ENCODE measurements around the gene UBA7. TPM values are rescaled to one million over a fixed set of nuclear protein-coding genes. Genes with fewer than 3 reads are reported as not detected.

The UBA7 gene
- total and polyA plus RNA-seq, 2 of the 13 experiments (the other 11 are each of a cell fraction or from before 2014, with no cell fraction given) = 9.5 to 16.5 TPM

DNA sequence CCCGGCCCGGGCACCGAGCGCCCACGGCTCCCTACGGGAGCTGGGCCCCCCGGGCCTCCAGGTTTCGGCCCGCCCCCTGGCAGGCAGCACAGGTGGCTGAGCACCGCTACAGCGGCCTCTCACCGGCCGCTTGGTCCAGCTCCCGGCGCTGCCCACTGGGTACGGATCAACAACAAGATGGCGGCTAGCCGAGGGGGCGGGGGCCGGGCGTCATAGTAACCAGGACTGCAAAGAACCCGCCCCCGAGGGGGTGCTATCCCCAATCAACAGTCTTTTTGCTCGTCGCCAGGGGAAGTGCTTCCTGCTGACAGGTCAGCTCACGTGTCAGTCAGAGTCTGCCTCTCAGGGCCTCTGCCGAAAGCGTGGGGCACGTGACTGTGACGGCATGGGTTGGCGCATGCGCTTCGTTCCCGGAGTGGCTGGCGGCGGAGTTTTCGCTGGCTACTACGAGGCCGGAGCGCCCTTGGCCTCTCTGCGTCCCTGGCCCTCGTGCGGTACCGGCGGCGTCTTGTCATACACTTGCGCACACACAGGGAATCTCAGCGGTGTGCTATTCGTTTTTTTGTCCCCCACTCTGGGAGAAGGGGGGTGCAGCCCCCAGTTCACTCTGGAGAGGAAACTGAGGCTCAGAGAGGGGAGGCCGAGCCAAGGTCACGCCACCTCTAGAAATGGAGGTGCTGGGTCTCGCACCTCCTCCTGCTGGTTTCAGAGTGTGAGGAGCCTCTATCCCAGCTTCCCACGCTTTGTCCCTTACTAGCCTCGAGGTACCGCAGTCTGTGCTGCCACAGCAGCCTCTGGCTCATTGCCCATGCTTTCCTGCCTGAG lies 27.2 kb downstream of the UBA7 start, which contains the start of gene IP6K1 (continued):
- TF ChIP-seq PAWR (CRISPR knock-in tag; IDR thresholded peaks at IDR 0.05; ENCODE audit: borderline replicate concordance) = no peak
- TF ChIP-seq HDAC2 (CRISPR knock-in tag; IDR thresholded peaks at IDR 0.05) = no peak
- TF ChIP-seq PAF1 (CRISPR knock-in tag; IDR thresholded peaks at IDR 0.05) = no peak
- TF ChIP-seq MTA1 (CRISPR knock-in tag; IDR thresholded peaks at IDR 0.05; ENCODE audit: borderline replicate concordance) = 0 out of 2 replicates have a peak, but pooled peaks have one; percentile 45
- TF ChIP-seq POLR2G (IDR thresholded peaks at IDR 0.05; ENCODE audit: low read depth, low read length) = peak; percentile 95
- no peak for TF ChIP-seq GTF3A (CRISPR knock-in tag; conservative IDR thresholded peaks at IDR 0.05)
- TF ChIP-seq, protein P1, sequence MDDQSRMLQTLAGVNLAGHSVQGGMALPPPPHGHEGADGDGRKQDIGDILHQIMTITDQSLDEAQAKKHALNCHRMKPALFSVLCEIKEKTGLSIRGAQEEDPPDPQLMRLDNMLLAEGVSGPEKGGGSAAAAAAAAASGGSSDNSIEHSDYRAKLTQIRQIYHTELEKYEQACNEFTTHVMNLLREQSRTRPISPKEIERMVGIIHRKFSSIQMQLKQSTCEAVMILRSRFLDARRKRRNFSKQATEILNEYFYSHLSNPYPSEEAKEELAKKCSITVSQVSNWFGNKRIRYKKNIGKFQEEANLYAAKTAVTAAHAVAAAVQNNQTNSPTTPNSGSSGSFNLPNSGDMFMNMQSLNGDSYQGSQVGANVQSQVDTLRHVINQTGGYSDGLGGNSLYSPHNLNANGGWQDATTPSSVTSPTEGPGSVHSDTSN (CRISPR knock-in tag; IDR thresholded peaks at IDR 0.05; ENCODE audit: borderline replicate concordance) = peak; percentile 95; the same call in 1 of the 2 replicates
- no peak for TF ChIP-seq MLLT10 (CRISPR knock-in tag; IDR thresholded peaks at IDR 0.05)
- no peak for TF ChIP-seq MIXL1 (CRISPR knock-in tag; IDR thresholded peaks at IDR 0.05)
- TF ChIP-seq KLF11 (CRISPR knock-in tag; IDR thresholded peaks at IDR 0.05) = 0 out of 2 replicates have a peak, but pooled peaks have one; percentile 17
- TF ChIP-seq, protein P2, sequence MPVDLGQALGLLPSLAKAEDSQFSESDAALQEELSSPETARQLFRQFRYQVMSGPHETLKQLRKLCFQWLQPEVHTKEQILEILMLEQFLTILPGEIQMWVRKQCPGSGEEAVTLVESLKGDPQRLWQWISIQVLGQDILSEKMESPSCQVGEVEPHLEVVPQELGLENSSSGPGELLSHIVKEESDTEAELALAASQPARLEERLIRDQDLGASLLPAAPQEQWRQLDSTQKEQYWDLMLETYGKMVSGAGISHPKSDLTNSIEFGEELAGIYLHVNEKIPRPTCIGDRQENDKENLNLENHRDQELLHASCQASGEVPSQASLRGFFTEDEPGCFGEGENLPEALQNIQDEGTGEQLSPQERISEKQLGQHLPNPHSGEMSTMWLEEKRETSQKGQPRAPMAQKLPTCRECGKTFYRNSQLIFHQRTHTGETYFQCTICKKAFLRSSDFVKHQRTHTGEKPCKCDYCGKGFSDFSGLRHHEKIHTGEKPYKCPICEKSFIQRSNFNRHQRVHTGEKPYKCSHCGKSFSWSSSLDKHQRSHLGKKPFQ (CRISPR knock-in tag; IDR thresholded peaks at IDR 0.05; ENCODE audit: insufficient replicate concordance) = peak; percentile 19
- TF ChIP-seq ZNF143 (CRISPR knock-in tag; IDR thresholded peaks at IDR 0.05) = no peak
- peak; percentile 96 for TF ChIP-seq YY1 (IDR thresholded peaks at IDR 0.05; ENCODE audit: insufficient read depth, insufficient replicate concordance, low read depth, low read length)
- no peak for TF ChIP-seq ZNF703 (CRISPR knock-in tag; IDR thresholded peaks at IDR 0.05; ENCODE audit: borderline replicate concordance)
- TF ChIP-seq, protein P3, sequence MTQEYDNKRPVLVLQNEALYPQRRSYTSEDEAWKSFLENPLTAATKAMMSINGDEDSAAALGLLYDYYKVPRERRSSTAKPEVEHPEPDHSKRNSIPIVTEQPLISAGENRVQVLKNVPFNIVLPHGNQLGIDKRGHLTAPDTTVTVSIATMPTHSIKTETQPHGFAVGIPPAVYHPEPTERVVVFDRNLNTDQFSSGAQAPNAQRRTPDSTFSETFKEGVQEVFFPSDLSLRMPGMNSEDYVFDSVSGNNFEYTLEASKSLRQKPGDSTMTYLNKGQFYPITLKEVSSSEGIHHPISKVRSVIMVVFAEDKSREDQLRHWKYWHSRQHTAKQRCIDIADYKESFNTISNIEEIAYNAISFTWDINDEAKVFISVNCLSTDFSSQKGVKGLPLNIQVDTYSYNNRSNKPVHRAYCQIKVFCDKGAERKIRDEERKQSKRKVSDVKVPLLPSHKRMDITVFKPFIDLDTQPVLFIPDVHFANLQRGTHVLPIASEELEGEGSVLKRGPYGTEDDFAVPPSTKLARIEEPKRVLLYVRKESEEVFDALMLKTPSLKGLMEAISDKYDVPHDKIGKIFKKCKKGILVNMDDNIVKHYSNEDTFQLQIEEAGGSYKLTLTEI (CRISPR knock-in tag; conservative IDR thresholded peaks at IDR 0.05) = no peak
- TF ChIP-seq ZBTB7B (CRISPR knock-in tag; IDR thresholded peaks at IDR 0.05) = no peak
- no peak for TF ChIP-seq FIP1L1 (IDR thresholded peaks at IDR 0.05; ENCODE audit: borderline replicate concordance, insufficient read depth, low read depth, low read length)
- no peak for TF ChIP-seq NBN (conservative IDR thresholded peaks at IDR 0.05)
- 0 out of 2 replicates have a peak, but pooled peaks have one; percentile 30 for TF ChIP-seq MIER2 (CRISPR knock-in tag; IDR thresholded peaks at IDR 0.05)
- TF ChIP-seq, protein P4, sequence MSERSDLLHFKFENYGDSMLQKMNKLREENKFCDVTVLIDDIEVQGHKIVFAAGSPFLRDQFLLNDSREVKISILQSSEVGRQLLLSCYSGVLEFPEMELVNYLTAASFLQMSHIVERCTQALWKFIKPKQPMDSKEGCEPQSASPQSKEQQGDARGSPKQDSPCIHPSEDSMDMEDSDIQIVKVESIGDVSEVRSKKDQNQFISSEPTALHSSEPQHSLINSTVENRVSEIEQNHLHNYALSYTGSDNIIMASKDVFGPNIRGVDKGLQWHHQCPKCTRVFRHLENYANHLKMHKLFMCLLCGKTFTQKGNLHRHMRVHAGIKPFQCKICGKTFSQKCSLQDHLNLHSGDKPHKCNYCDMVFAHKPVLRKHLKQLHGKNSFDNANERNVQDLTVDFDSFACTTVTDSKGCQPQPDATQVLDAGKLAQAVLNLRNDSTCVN (CRISPR knock-in tag; IDR thresholded peaks at IDR 0.05; ENCODE audit: borderline replicate concordance) = 0 out of 2 replicates have a peak, but pooled peaks have one; percentile 30
- TF ChIP-seq ZKSCAN5 (CRISPR knock-in tag; IDR thresholded peaks at IDR 0.05) = no peak
- TF ChIP-seq ZNF570 (CRISPR knock-in tag; IDR thresholded peaks at IDR 0.05; ENCODE audit: borderline replicate concordance) = no peak
- TF ChIP-seq, protein P5, sequence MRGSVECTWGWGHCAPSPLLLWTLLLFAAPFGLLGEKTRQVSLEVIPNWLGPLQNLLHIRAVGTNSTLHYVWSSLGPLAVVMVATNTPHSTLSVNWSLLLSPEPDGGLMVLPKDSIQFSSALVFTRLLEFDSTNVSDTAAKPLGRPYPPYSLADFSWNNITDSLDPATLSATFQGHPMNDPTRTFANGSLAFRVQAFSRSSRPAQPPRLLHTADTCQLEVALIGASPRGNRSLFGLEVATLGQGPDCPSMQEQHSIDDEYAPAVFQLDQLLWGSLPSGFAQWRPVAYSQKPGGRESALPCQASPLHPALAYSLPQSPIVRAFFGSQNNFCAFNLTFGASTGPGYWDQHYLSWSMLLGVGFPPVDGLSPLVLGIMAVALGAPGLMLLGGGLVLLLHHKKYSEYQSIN (CRISPR knock-in tag; IDR thresholded peaks at IDR 0.05; ENCODE audit: borderline replicate concordance) = no peak

Data from HepG2 (cell line).